HG03175 (cell line): ENCODE data around the gene DNASE1L1.

ENCODE experiments used
- ATAC-seq: cut with Tn5 transposase; IDR thresholded peaks from one replicate; pipeline ENCODE4 v1.9.1; 2021; ENCODE audit warnings: mild to moderate bottlenecking, moderate library complexity; ENCODE audit not compliant: unreplicated experiment

The DNASE1L1 gene

DNA sequence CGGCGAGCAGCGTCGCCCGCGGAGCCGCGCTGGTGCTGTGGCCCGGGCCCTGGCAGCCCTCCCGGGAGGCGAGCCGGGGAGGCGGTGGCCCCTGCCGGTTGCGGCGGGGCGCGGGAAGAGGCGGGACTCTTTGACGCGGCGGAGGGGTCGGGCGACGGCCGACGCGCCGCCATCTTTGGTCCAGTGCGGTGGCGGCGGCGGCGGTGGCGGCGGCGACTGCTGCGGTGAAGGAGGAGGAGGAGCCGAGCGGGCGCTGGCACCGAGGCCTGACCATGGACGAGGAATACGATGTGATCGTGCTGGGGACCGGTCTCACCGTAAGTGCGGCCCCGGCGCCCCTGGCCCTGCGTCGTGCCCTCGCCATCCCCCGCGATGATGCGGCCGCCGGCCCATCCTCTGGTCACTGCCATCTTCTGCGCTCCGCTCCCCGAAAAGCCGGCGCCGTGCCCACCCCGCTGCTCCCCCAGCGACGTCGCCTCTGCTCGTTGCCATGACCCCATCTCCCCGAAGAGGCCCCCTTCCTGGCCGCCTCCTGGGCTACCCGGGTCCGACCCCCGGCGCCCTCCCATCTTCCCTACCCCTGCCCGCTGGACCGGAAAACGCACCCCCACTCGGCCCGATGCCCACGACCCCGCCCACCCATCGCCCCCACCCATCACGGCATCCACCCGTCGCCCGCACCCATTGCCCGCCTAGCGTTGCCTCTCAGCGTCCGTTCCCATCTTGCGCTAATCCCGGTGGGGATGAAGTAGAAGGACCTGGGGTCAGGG, 28.1 kb upstream of the DNASE1L1 start, which contains the start of gene GDI1:
Gene GDI1 (plus strand): TSS at position 172 of the 770 bp plus-strand sequence. CDS start 101 bp downstream, at position 273.
- peak; percentile 44 for ATAC-seq

DNA sequence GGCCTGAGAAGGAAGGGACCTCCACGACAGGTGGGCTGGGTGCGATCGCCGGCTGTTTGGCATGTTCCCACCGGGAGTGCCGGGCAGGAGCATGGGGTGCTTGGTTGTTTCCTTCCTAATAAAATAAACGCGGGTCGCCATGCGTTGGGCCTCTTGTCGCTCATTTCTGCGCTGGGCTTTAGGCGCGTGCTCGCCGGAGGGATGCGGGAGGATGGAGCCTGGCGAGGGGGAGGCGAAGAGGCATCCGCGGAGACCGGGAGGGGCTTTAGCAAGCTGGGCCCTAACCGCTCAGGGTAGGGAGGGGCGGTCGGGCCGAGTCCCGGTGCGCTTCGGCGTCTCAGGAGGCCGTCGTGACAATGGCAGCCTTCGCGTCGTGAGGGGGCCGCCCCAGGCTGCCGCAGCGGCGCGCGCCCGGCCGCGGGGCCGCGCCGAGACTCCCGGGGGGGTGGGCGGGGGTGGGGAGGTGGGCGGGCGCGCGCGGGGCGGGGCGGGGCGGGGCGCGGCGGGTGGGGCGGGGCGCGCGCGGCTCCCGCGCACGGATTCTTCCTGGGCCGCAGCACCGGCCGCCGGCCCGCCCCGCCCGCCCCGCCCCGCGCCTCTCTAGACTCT, 27.4 kb upstream of the DNASE1L1 start:
- ATAC-seq = peak; percentile 44

DNA sequence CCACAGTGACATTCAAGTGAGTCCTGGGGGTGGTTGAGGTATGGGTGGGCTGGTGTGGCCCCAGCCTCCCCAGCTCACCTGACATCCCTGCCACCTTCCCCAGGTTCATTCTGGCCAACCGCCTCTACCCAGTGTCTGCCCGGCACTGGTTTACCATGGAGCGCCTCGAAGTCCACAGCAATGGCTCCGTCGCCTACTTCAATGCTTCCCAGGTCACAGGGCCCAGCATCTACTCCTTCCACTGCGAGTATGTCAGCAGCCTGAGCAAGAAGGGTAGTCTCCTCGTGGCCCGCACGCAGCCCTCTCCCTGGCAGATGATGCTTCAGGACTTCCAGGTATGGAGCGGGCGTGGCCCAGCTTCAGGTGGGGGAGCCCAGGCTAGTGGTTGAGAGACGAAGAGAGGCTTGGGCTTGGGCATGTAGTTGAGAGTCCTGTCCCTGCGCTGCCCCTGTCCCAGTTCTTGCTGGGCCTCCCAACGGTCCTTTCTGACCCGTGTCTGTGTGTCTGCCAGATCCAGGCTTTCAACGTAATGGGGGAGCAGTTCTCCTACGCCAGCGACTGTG, 26.2 kb upstream of the DNASE1L1 start:
- ATAC-seq = no peak

DNA sequence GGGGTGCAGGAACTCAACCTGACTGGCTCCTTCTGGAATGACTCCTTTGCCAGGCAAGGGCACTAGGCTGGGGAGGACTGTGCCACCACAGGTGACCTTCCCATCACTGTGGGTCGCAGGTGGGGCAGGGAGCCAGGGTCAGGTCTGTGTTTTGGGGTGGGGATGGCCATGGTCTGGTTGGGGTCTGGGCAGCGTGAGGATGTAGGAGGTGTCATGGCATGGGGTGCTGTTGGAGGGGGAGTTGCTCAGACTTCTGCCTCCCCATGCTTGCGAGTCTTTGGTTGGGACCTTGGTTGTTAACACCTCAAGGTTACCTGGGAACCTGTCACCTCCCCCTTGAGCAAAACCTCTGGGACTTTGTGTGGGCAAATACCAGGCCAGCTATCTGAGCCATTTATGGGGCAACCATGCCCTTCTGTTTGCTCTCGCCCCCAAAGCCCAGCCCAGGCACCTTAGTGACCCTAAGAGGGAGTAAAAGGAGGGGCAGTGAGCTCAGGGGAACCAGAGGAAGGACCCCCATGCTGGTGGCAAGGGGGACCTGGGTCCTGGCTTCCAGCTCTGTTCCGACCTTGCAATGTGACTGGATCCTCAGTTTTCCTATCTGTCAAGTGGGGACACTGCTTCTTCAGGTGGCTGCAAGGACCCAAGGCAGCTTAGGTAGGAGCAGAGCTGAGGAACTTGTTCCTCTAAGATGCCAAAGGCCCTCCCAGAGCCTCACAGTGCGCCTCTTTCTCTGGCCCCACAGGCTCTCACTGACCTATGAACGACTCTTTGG, 25.5 kb upstream of the DNASE1L1 start:
- no peak for ATAC-seq

DNA sequence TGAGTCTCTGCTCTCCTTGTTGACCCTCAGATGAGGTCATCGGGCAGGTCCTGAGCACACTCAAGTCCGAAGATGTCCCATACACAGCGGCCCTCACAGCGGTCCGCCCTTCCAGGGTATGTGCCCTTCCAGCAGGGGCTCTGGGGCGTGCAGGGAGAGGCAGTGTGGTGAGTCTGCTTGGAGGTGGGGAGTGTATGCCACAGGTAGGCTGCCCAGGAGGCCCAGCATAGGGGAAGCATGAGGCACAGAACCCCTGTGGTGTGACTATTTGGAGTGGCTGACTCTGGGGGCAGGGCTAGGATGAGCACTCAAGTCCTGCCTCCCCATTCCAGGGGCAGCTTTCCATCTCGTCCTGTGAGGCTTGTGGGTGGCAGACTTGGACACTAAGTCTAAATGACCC, 24.6 kb upstream of the DNASE1L1 start:
- ATAC-seq = no peak

DNA sequence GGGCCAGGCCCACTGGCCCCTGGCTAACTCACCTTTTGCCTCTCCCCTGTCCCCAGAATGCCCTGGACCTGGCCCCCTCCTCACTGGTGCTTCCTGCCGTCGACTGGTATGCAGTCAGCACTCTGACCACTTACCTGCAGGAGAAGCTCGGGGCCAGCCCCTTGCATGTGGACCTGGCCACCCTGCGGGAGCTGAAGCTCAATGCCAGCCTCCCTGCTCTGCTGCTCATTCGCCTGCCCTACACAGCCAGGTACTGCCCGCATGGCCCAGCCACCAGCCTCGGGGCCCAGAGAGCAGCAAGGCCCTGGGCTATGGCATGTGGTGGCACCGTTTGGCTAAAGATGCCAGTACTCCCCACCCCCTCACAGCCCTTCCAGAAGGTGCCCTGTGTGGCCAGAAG, 23.2 kb upstream of the DNASE1L1 start:
- no peak for ATAC-seq

DNA sequence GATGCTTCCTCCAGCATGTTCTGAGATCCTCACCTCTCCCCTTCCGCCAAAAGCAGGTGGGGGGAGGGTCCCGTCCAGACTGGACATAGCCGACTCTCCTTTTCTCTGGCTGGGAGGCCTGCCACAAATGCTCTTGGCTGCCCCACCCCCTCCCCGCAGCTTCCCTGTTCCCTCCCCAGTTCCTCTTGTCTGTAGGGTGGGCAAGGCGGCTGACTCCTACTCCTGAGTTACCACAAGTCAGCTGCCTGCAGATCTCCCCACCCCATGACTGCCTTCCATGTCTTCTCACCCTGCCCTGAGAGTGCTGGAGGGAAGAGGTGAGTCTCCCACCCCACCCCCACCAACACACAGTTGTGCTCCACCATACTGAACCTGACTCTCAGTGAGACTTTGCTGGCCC, 22.3 kb upstream of the DNASE1L1 start:
- ATAC-seq = no peak

DNA sequence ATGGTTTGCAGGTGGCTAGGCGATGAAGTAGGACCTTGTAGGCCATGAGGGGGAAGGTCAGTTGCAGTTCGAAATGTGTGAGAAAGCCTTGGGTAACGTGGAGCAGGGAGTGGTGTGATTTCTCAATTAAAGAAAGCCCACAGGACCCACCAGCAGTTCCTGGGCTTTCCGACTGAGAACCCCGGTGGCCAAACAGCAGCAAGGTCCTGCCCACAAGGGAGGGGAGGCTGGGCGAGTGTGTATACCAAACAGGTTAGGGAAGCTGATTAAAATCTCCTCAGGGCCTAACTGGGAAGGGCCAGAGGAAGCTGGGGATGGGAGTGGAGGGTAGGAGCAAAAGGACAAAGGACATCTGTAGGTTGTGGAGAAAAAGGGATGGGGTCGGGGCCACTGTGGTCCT, 21.9 kb upstream of the DNASE1L1 start:
- no peak for ATAC-seq

DNA sequence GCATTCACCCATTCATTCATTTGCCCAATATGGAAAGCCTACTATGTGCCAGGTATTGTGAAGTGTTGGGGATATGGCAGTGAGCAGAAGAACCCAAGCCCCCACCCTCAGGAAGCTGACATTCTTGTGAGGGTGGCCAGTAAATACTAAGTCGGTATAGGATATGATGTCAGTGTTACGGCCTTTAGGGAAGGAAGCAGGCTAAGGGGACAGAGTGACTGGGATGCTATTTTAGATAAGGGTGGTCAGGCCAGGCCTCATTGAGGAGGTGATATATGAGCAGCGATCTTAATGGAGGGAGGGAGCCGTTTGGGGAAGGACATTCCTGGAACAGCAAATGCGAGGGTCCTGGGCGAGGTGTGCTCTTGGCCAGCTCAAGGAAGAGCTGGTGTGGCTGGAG, 21.4 kb upstream of the DNASE1L1 start:
- no peak for ATAC-seq

DNA sequence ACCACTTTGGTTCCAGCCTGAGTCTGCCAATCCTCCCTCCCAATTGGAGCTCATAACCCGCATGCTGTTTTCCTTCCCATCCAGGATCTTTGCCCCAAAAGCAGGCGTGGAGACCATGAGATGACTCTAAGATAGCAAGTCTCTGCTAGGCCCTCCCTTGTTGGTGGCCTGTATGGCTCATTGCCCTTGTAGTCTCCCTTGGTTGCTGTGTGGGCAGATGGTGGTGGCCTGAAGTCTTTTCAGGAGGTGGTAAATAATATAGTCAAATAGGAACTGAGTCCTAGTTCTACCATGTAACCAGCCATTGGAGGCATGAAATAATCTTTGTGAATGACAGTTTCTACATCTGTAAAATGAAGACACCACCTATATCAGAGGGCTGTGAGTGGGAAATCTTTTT, 20.7 kb upstream of the DNASE1L1 start:
- no peak for ATAC-seq

DNA sequence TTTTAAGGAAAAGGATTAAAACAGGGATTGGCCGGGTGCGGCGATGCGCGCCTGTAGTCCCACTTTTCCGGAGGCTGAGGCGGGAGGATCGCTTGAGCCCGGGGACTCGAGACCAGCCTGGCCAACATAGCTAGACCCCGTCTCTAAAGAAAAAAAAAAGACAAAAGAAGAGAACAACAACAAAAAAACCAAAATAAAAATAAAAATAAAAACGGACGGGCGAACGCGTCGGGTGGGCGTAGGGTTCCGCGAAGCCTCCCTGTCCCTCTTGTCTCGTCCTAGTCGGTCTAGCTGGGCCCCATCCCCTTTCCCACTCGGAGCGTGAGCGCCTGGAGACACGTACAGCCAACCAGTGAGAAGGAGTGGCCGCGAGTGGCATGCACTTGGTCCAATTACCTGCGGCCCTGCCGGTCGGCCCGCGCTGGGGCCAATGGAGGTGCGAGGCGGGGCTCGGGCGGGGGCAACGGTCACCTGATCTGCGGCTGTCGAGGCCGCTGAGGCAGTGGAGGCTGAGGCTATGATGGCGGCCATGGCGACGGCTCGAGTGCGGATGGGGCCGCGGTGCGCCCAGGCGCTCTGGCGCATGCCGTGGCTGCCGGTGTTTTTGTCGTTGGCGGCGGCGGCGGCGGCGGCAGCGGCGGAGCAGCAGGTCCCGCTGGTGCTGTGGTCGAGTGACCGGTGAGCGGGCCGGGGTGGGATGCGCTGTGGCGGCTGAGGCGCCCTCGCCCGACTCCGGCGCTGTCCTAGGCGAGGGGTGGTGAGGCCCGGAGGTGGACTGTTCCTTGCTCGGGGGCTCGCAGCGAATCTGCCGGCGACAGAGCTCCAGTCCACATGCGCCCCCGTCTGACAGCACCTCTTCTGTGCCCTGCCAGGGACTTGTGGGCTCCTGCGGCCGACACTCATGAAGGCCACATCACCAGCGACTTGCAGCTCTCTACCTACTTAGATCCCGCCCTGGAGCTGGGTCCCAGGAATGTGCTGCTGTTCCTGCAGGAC, 19.4 kb upstream of the DNASE1L1 start, which contains the start of gene ATP6AP1:
Gene ATP6AP1 (plus strand): TSS at position 502 of the 996 bp plus-strand sequence. CDS start 16 bp downstream, at position 518.
- peak; percentile 98 for ATAC-seq

DNA sequence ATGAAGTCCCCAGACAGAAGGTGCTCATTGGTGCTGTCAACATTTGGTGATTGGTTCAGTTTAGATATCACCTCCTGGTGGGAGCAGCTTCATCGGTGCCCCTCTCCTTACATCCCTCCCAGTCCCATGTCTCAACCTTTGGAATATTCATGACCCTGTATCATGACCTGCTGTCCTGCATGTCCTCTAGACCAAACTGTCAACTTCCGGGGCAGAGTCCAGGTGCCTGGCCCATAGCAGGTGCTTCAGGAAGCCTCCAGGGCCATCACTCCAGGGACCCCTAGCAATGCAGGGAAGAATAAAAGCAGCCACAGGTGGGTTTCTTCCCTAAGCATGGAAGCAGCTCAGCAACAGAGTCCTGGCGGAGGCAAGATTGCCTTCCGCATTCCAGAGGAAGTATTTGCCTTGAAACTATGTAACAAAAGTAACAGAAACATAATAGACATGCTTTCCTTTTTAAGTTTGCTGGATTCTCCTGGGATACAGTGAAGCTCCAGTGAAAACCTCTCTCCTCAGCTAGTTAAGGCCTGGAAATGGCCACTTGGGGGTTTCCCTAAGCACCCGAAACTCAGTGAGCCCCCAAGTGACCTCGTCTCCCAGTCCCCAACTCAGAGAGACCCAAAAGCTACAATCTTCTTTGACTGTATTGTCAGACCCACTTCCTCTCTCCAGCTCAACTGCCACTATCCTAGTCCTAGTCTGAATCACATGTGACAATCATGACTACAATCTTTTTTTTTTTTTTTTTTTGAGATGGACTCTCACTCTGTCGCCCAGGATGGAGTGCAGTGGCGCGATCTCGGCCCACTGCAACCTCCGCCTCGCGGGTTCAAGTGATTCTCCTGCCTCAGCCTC, 18.1 kb upstream of the DNASE1L1 start:
- no peak for ATAC-seq

DNA sequence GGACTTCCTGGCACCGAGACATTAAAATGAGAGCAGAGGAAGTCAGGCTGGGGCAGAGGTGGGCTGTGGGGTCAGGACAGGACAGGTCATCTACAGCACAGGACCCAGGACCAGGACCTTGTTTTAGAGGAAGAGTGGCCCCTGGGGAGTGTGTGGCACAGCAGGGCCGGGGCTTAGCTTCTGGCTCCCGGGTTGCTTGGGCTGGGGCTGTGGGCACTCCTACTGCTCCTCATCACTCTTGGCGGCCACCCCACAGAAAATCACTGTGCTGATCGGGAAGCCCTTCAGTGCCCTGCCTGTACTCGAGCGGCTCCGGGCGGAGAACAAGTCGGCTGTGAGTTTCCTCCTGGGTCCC, 11.3 kb upstream of the DNASE1L1 start:
- no peak for ATAC-seq

DNA sequence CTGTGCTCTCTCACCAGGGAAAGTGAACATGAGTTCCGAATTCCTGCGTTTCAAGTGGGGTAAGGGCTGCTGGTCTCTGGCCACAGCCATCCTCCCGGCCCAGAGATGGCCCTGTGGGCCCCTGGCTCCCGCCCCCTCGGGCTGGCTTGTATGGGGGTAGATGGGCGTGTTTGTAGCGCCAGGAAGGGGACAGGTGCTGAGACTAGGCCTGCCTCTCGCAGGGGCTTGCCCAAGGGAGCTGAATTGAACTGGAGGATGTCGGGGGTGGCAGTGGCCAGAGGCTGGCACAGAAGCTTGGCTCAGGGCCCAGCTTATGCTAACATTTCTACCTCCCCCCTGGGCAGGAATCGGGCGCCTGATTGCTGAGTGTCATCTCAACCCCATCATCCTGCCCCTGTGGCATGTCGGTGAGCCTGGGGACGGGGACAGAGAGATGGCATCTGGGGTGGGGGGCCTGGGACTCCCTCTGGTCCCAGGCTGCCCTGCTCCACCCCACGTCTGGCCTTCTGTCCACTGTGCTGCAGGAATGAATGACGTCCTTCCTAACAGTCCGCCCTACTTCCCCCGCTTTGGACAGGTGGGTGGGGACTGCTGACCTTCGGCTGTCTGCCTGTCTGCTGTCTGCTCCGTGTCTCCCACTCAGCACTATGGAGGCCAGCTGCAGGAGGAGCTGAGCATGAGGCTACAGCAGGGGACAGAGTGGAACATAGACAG, 10.8 kb upstream of the DNASE1L1 start:
- no peak for ATAC-seq

DNA sequence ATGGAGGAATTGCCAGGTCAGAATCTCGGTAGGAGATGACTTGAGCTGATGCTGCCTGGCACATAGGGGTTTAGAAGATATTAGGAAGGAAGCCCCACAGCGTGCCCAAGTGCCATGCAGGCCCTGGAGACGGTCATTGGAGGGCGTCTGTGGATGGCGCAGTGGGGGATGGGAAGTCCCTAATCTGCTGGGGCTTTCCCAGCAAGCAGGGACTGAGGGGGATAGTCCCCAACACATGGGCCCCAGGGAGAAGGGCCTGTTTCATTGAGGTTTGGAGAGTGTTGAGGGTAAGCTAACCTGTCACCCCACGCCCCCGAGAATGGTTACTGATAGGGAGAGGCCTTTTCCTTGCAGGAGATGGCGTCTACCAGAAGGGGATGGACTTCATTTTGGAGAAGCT, 10.1 kb upstream of the DNASE1L1 start:
- no peak for ATAC-seq

DNA sequence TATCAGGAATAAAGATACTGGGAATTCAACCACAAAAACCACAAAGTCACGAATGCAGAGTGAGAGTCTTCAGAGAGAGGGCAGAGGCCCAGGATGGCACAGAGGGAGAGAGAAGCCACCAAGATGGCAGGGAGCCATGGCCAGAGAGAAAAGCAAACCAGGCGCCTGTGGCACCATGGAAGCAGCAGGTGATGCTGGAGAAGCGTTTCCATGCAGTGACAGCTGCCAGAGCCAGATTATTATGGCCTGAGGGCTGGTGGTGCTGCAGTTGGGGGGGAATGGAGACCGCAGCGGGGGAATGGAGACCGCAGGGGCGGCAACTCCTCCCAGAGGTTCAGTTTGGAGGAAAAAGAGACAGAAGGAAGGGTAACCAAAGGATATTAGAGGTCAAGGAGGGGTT, 8.1 kb upstream of the DNASE1L1 start:
- no peak for ATAC-seq

DNA sequence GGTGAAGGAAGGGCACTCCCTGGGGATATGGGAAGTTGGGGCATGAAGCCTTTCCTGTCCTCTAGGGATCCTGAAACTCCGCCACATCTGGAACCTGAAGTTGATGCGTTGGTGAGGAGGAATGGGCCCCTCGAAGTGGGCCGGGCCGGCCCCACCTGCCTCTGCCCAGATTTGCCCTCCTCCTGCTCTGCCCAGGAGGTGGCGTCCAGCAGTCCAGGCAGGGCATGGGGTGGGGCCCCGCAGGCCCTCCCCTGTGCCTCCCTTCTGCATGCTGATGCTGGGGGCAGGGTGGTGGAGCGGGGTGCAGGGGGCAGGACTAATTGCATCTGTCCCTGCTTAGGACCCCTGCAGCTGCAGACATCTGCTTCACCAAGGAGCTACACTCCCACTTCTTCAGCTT, 4.1 kb upstream of the DNASE1L1 start:
- no peak for ATAC-seq

DNA sequence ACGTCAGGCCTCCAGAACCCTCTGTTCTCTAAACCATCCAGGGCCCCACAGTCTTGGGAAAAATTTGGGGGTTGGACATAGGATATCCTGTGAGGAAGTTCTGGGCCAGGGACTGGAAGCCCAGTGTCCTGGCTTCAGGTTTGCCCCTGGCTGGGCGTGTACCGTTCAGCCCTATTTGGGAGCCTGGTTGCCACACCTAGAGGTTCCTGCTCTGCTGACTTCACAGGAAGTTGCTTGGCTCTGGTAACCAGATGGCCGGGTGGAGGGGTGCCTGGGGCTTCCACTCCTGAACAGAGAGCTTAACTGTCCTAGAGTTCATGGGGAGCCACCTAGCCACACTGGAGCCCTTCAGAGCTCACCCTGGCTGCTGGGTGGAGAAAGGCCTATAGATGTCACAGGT, 3.4 kb upstream of the DNASE1L1 start:
- ATAC-seq = no peak

DNA sequence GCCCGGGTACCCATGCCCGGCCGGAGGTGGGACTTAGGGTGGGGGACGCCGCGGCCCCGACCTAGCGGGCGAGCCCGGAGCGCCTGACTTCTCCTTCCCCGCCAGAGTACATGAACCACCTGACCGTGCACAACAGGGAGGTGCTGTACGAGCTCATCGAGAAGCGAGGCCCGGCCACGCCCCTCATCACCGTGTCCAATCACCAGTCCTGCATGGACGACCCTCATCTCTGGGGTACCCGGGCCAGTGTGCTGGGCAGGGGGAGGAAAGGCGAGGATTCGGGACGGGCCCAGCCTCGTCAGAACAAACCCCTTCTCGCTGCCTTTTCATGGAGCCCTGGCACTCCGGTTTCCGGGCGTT, 2.9 kb upstream of the DNASE1L1 start:
- peak; percentile 62 for ATAC-seq
